ENCODE measurements around the gene C11orf68.

The C11orf68 gene

DNA sequence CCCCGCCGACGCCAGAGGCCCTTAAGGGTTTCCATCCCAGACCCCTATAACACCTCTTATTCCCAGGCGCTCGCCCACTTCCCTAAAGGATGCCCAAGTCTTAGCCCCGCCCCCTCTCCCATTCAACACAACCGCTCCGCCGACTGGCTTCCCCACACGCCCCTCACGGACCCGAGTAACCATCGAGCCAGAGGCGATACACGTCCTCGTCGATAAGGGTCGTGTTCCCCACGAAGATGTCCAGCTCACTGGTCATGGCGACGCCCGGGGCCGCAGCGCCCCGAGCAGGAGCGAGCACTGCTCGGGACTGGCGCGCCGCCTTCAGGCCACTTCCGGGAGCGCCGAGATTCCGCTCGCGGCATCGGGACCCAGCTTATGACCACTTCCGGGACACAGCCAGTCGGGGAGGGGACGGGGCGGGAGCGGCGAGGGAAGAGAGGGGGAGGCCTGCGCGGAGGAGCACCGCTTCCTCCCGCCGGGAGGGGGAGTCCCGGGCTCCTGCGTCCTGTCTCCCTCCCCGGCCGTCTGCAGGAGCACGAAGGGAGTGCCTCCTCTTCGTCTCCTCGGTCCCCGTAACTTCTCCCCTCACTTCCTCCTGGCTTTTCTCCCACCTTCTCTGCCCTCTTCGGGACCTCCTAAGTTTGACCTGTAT is 30.6 kb downstream of the C11orf68 start, which contains the start of gene FIBP:
FIBP (minus strand) TSS at position 309 of the 652 bp plus-strand sequence; CDS start at position 256, 53 bp downstream.
- peak; percentile 96 for DNase-seq

DNA sequence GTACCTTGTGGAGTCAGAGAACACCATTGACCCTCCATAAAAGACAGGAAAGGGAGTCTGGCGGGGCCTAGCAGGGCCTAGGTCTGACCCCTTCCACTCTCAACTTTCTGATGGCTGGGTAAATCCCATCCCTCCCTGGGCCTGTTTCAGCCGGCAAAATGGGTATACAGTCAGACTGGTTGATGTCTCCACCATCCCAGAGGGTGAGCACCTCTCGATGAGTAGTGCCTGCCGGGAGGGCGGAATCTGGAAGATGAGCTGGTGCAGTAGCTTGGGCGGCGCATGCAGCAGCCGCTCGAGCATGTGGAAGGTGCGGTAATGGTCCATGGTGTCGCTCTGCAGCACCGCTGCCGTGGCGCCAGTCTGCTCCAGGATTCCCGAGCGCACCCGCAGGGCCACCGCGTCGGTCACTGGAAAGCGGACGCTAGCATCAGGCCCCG is 31.1 kb downstream of the C11orf68 start:
- no peak for DNase-seq

DNA sequence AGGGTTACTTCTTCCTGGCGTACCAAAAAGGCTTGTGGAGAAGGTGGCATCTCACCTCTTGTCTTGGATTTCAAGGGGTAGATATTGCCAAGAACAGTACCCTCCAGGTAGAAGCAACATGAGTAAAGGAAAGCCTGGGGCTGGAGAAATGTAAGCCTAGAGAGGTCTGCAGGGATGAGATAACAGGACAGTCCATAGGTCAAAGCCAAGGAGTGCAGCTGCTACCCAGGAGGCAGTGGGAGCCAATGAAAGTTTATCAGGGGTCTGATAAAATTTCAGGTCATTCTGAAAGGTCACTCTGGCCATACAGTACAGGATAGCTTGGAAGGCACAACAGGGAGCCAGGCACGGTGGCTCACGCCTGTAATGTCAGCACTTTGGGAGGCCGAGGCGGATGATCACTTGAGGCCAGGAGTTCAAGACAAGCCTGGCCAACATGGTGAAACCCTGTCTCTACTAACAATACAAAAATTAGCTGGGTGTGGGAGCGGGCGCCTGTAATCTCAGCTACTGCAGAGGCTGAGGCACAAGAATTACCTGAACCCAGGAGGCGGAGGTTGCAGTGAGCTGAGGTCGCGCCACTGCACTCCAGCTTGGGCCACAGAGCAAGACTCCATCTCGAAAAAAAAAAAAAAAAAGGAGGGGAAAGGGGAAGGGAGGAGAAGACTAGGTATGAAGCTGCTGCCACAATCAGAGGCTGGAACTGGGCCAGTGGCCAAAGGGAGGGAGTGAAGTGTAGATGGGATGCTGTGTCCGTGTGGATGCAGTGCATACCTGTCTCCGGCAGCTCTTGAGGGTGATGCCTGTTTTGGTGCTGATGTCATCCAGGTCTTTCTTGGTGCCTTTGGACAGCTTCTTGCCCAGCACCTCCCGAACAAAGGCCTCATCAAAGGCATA is 31.8 kb downstream of the C11orf68 start:
- DNase-seq = no peak

DNA sequence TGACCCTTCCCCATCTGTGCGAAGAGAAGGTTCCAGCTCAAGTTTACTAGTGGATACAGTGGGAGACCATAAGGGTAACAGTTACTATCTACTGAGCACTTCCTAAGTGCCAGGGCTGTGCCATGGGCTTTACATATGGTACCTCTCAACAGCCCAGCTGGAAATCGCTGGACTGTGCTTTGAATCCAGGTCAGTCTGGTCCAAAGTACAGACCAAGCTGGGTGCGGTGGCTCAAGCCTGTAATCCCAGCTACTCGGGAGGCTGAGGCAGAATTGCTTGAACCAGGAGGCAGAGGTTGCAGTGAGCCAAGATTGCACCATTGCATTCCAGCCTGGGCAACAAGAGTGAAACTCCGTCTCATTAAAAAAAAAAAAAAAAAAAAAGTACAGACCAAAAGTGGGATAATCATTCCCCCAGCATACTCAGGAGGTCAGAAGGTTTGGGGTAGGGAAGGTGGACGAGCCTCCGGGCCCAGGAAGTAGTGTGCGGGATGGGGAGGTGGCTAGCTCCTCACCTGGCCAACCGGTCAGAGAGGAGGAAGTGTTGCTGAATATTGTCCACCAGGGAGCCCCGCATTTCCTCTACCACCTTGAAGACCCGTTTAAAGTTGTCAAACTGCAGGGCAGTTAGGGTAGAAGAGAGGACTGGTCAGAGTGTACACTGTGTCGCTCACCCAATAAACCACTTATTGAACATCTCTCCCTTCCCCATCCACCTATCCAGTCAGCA is 32.9 kb downstream of the C11orf68 start:
- DNase-seq = no peak

DNA sequence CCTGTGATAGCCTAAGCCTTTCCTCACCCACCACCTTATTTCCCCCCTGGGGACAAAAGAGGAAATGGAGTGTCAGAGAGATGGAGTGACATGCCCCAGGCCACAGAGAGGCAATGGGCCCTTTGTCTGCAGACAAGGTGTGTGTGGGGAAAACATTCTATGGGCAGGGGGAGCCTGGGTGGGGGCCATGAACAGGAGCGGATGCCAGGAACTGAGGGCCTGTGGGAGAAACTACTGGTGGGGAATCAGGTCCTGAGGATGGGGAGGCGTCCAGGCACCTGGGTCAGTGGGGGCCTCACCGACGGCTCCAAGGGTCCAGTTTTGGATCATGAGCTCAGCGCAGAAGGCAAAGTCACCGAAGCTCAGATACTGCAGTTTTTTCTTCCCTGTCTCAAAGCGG is 33.6 kb downstream of the C11orf68 start:
- no peak for DNase-seq

DNA sequence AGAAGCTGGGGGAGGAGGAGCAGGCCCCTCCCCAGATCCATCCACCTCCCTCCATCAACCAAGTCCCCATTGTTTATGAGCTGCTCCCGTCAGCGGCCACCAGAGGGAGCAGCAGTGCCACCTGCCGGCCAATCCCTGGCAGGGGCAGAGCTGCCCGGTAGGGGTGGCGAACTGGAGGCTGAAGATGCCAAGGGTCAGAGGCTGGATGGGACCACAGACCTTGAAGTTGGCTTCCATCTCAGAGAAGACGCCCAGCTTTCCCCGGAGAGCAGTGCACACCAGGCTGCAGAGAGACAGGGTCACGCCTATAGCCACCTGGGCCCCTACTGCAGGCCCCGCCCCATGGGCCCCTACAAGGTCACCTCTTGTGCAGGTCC is 34.2 kb downstream of the C11orf68 start:
- DNase-seq = peak; percentile 82

DNA sequence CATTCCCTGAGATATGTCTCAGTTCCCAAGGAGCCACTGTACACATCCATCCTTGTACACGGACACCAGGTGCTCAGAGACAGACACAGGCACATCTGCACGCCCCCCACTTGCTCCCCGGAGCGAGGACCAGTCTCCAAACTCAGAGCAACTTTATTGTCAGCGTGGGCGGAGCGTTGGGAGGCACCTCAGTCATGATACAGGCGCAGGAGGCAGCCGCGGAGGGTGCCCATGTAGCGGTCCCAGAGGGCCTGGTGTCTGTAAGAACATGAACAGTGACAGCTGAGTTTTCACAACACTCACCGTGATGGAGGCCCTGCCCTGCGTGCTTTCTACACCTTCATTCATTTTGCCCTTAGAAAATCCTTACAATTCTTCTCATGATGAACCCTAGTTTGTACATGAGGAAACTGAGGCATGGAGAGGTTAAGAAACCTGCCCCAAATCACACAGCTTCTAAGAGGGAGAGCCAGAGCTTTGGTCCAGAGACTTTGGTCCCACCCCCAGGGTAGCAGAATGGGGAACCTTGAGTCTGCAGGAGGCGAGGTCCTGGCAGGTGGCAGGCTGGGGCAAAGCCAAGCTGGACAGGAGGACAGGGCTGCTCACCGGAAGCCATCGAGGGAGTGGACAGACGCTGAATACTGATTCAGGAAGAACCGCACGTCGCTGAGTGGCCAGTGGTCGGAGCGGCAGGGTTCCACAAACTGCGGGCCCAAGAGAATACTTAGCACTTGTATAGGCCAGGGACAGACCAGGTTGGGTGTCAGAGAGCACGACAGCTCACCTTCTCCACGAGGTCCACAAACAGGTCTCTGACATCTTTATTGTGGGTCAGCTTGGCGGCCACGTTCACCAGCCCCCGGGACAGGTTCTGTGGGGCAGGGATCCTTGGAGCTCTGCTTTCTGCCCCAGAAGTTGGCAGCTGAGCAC is 34.8 kb downstream of the C11orf68 start:
- DNase-seq = no peak

DNA sequence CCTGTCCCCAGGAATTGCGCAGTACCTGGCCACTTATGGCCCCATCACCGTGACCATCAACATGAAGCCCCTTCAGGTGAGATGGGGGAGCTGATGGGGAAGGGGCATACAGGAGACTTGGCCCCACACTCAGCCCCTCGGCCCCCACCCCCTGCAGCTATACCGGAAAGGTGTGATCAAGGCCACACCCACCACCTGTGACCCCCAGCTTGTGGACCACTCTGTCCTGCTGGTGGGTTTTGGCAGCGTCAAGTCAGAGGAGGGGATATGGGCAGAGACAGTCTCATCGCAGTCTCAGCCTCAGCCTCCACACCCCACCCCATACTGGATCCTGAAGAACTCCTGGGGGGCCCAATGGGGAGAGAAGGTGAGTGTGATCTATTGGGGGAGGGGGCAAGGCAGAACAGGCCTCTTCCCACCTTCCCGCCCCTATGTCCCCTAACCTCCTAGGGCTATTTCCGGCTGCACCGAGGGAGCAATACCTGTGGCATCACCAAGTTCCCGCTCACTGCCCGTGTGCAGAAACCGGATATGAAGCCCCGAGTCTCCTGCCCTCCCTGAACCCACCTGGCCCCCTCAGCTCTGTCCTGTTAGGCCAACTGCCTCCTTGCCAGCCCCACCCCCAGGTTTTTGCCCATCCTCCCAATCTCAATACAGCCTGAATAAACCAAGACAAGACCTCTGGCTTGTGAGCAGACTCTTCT is 35.7 kb downstream of the C11orf68 start:
- DNase-seq = no peak

DNA sequence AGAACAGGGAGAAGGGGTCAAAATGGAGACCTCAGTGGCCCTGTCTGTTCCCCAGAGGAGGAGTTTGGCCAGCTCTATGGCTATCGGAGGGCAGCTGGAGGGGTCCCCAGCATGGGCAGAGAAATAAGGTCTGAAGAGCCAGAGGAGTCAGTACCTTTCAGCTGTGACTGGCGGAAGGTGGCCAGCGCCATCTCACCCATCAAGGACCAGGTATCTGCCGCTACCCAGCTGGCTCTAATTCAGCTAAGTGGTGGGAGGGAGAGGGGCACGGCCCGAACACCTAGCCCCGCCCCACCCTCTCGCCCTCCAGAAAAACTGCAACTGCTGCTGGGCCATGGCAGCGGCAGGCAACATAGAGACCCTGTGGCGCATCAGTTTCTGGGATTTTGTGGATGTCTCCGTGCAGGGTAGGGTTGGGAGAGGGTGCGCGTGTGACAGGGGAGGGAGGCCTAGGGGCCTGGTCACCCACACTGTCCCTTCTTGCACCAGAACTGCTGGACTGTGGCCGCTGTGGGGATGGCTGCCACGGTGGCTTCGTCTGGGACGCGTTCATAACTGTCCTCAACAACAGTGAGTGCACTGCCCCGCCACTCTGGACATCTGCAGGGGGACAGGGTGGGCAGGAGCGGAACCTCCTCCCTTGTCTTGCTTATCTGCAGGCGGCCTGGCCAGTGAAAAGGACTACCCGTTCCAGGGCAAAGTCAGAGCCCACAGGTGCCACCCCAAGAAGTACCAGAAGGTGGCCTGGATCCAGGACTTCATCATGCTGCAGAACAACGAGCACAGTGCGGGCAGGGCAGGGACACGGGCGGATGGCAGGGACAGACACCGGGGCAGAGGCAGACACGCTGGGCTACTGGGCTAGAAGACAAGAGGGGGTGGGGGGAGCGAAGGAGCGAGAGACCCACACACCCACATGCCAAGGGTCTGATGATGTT is 36.5 kb downstream of the C11orf68 start:
- DNase-seq = no peak

DNA sequence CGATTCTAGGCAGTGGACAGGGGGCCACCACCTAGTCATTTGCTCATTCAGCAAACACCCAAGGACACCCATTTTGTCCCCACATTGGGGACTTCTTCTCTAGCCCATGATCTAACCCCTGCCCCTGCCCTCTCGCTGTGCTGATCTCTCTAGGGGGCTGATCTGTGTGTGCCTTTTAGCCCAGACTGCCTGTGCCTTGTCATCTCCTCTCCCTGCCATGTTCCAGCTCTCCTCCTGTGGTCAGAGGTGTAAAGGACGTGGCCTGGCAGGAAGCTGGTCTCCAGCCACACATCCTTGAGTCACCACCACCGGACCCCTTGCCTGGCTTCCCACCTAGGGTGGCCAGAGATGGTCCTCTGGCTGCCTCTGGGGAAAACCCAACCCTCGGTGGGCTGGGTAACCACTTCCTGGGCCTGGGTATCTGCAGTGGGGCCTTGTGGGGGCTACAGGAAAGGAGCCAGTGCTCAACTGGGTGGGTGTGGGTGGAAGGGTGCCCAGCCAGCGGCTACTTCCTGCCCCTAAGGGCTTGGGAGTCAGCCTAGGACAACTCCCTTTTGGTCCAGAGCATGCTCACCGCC is 37.9 kb downstream of the C11orf68 start:
- no peak for DNase-seq

DNA sequence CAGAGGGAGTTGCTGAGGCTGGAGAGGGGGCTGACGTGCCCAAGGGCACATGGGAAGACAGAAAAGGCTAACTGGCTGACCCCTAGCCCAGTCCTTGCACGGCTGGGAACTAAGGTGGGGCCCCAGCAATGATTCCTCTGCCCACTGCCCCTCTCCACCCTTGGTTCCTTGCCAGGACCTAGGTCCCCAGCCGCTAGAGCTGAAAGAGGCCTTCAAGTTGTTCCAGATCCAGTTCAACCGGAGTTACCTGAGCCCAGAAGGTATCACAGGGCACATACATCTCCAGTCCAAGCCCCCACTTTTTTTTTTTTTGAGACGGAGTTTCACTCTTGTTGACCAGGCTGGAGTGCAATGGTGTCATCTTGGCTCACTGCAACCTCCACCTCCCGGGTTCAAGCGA is 38.8 kb downstream of the C11orf68 start:
- no peak for DNase-seq

DNA sequence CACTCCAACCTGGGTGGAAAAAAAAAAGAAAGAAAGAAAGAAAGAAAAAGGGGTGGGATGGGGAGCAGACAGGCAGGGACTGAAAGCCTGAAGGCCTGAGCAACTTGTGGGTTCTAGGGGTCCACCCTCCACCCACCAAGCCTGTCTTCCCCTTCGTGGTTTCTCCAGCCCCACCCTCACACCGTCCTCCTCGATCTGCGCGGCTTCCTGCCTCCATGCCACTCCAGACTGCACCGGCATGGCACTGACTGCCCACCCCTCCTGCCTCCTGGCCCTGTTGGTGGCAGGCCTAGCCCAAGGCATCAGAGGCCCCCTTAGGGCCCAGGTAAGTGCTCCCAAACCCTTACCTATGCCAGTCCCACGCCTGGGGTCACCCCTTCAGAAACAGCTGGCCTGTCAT is 39.2 kb downstream of the C11orf68 start, which contains the start of gene CTSW:
CTSW (plus strand) TSS at position 221 of the 400 bp plus-strand sequence; CDS start at position 239, 18 bp downstream.
- peak; percentile 56 for DNase-seq

DNA sequence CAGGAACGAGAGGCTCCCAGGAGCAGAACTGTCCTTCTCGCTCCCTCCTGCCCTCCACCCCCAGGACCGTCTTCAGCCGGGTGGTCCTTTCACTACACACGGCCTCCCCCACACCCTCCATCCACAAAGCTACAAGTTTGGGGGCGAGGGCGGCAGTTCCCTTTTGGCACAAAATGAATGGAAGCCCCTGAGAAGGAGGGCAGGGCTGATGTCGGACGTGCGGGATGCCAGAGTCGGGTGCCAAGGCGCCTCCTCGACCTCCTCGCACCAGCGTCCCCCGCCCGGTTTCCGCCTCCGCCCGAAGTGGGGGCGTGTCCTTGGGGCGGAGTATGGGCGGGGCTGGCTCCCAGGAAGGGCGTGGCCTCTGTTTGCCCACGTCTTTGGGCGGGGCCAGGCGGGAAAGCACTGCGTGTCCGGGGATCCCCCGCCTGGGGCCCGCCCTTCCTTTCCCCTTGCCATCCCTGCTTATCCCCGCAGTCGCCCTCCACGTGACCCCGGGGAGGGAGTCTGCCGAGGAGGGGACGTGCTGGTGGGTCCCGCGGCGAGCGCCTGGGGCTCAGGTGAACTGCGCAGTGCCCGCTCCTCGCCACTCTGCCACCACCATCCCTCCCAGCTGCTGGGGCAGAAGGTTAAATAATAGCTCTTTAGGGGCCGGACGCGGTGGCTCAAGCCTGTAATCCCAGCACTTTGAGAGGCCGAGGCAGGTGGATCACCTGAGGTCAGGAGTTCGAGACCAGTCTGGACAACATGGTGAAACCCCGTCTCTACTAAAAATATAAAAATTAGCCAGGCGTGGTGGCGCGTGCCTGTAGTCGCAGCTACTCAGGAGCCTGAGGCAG is 45.3 kb downstream of the C11orf68 start:
- peak; percentile 96 for DNase-seq

DNA sequence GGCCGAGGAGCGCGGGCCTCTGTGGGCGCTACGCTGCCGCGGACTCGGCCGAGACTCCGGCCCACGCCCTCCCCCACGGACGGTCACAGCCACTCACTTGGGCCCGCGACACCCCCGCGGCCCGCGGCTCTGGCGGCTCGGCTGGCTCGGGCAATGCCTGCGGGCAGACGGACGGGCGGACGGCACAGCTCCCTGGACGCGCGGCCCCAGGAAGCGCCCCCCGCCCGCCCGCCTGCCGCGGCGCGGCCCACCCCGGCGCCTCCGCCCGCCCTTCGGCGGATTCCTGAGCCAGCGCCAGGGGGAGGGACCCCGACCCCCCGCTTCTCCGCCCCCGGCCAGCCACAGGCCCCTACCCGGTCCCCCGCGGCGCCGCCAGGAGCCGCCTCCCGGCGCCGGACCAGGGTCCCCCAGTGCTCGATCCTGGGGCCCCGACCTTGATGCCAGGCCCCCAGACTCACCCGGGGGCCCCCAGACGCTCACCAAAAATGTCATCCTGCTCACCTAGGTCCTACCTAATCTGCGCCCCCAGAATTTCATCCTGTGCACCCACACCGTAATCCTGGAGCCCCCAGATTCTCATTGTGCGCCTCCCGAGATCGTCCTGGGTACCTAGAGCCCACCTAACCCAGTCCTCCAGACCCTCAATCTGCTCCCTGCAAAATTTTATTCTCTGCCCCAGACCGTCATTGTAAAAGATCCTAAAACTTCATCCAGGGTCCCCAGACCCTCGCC is 46.1 kb downstream of the C11orf68 start, which contains the start of gene EFEMP2:
EFEMP2 (minus strand) TSS at position 215 of the 732 bp plus-strand sequence. CDS start 446 bp downstream, outside the sequence.
- DNase-seq = no peak

DNA sequence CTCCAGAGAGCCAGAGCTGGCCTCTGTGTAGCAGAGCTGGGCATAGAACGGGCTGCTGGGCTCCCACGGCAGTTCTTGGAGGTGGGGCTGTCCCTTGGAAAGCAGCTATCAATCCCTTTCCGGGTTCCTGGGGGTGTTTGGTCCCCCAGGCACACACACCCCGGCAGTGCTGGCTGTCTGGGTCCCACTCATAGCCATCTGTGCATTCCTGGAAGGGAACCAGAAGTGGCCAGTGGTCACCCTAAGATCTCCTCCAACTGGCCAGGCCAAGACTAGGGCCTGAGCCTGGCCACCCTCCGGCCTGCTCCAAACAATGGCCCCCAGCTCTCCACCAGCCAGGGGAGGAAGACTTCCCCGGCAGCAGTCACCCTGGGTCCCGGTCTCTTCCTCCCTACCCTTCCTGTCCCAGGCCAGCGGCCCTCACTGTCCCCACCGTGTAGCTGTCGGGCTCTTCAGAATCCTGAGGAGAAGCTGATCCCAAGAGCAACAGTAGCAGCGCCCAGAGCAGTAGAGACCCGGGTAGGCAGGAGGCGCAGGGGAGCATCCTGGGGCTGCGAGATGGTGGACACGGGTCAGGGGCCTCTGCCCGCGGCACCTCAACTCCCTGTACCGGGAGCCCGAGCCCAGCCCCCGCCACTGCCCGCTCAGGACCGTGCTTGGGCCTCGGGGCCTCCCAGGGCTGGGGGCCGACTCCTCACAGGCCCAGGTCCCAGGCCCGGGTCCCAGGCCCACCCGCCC is 46.9 kb downstream of the C11orf68 start:
- DNase-seq = no peak

DNA sequence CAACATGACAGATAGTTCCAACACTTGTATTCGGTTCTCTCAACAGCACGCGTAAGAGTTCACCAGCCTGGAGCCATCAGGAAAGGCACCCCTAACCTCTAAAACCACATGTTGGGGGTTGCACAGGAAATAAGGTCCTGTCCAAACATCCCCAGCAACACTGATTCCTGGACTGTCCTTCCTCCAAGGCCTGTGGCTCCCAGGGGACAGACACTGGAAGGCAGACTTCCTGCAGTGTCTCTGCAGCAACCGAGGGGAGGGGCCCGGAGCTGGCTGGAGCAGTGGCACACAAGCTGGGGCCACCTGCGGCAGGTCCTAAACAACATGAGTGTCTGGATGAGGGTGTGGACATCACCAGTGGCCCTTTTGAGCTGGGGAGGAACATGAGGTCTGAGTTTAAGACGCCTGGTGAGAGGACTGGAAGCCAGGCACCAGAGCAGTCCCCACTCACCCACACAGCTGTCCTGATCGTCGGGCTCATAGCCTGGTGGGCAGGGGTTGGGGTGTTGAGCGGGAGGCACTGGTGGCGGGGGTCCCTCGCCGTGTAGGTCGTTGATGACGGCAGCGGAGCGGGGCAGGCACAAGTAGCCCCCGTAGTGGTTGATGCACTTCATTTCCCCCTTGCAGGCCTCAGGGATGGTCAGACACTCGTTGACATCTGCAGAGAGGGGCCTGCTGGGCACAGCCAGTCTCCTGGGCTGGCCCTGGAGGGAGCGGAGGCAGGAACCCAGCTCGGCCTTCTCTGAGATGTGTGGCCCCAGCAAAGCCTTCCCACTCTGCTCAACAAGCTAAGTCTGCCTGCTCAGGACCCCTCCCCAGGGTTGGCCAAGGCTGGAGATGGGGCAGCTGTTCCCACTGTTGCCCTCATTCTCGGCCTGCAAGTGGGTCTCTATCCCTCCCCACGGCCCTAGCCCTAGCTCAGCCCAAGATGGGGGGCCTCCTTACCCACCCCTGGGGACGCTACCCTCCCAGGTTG is 47.9 kb downstream of the C11orf68 start:
- no peak for DNase-seq
